HepG2 (cell line): ENCODE measurements around the gene PAPSS1. TPM values are rescaled to one million over a fixed set of nuclear protein-coding genes. Genes with fewer than 3 reads are reported as not detected.
A peak's percentile ranks its signal among the peaks of the same experiment; 100 is the strongest.

Experiments
- CREB1 ChIP-seq, 2 experiments: fragments of 450-650 bp in 1 of 2; IDR thresholded peaks; 2 replicates each; pipeline ENCODE4 v1.6.1; 2016 to 2017; ENCODE audit warnings: control low read depth in 1 of 2, mild to moderate bottlenecking in 1 of 2, missing compliant biosample characterization in 1 of 2, missing genetic modification characterization in 1 of 2
- DZIP1 ChIP-seq: sonication (generic); formaldehyde crosslinking; IDR thresholded peaks from 2 replicates; pipeline ENCODE4 v1.5.0; 2020; ENCODE audit warnings: mild to moderate bottlenecking, missing genetic modification reagents
- ELF3 ChIP-seq: IDR thresholded peaks from 2 replicates; pipeline ENCODE4 v1.6.1; 2016; ENCODE audit warnings: missing genetic modification reagents, missing compliant biosample characterization
- IKZF4 ChIP-seq: sonication (generic); formaldehyde crosslinking; IDR thresholded peaks from 2 replicates; pipeline ENCODE4 v1.5.1; 2020; ENCODE audit warnings: borderline replicate concordance, mild to moderate bottlenecking, low read depth, missing genetic modification reagents; ENCODE audit errors: not compliant biosample characterization
- KAT7 ChIP-seq: IDR thresholded peaks from 2 replicates; pipeline ENCODE4 v1.6.1; 2018; ENCODE audit warnings: borderline replicate concordance, missing compliant biosample characterization
- KAT8 ChIP-seq: IDR thresholded peaks from 2 replicates; pipeline ENCODE4 v1.6.1; 2016; ENCODE audit warnings: missing genetic modification reagents, missing compliant biosample characterization
- NR2F1 ChIP-seq, 2 experiments: fragments of 450-650 bp in 1 of 2; formaldehyde crosslinking in 1 of 2; IDR thresholded peaks; 2 replicates each; pipeline versions ENCODE4 v1.5.0 to v1.6.1; 2016 to 2020; ENCODE audit warnings: mild to moderate bottlenecking in 1 of 2, missing compliant biosample characterization in 1 of 2, missing genetic modification reagents in 1 of 2, moderate library complexity in 1 of 2
- PCBP1 ChIP-seq: fragments of 200-400 bp; formaldehyde crosslinking; IDR thresholded peaks from 2 replicates; pipeline ENCODE4 v1.6.1; 2017; ENCODE audit warnings: mild to moderate bottlenecking, low read depth, low read length, borderline replicate concordance
- PHF21A ChIP-seq: sonication (generic); formaldehyde crosslinking; IDR thresholded peaks from 2 replicates; pipeline ENCODE4 v1.5.0; 2020; ENCODE audit warnings: mild to moderate bottlenecking, missing genetic modification reagents
- POGK ChIP-seq: sonication (generic); formaldehyde crosslinking; conservative IDR thresholded peaks from 2 replicates; pipeline ENCODE4 v1.8.0; 2022; ENCODE audit warnings: mild to moderate bottlenecking, moderate library complexity, missing genetic modification reagents
- RBM22 ChIP-seq: fragments of 200-400 bp; formaldehyde crosslinking; optimal IDR thresholded peaks from 2 replicates; pipeline ENCODE3; 2017; ENCODE audit warnings: mild to moderate bottlenecking, low read length, moderate library complexity
- RFX3 ChIP-seq: IDR thresholded peaks from 2 replicates; pipeline ENCODE4 v1.6.1; 2016; ENCODE audit warnings: missing biosample characterization, missing genetic modification reagents
- SP1 ChIP-seq, 2 experiments: fragments of 450-650 bp in 1 of 2; sonication (generic) in 1 of 2; formaldehyde crosslinking in 1 of 2; IDR thresholded peaks; 2 replicates each; pipeline versions ENCODE4 v1.4.0 to v1.6.1; 2016 to 2020; ENCODE audit warnings: missing genetic modification reagents in 1 of 2
- SRSF1 ChIP-seq: fragments of 200-400 bp; formaldehyde crosslinking; optimal IDR thresholded peaks from 2 replicates; pipeline ENCODE3; 2017; ENCODE audit warnings: mild to moderate bottlenecking, low read depth, low read length, moderate library complexity
- SRSF4 ChIP-seq: fragments of 200-400 bp; formaldehyde crosslinking; IDR thresholded peaks from one replicate; pipeline ENCODE4 v1.6.1; 2018; ENCODE audit warnings: mild to moderate bottlenecking, low read depth, low read length, moderate library complexity; ENCODE audit not compliant: poor library complexity, severe bottlenecking
- TAF15 ChIP-seq: fragments of 200-400 bp; formaldehyde crosslinking; IDR thresholded peaks from one replicate; pipeline ENCODE4 v1.6.1; 2018; ENCODE audit warnings: mild to moderate bottlenecking, low read depth, low read length; ENCODE audit not compliant: poor library complexity, severe bottlenecking
- TEAD3 ChIP-seq: optimal IDR thresholded peaks from 2 replicates; pipeline ENCODE3; 2016; ENCODE audit warnings: borderline replicate concordance
- ZBTB42 ChIP-seq: sonication (generic); formaldehyde crosslinking; IDR thresholded peaks from 2 replicates; pipeline ENCODE4 v1.5.0; 2020; ENCODE audit warnings: mild to moderate bottlenecking, missing genetic modification reagents
- ZFP36 ChIP-seq: fragments of 150-350 bp; IDR thresholded peaks from 2 replicates; pipeline ENCODE4 v1.6.1; 2018; ENCODE audit warnings: borderline replicate concordance, low read length, low read depth; ENCODE audit not compliant: partially characterized antibody
- ZKSCAN1 ChIP-seq: fragments of 150-350 bp; IDR thresholded peaks from 2 replicates; pipeline ENCODE4 v1.6.1; 2014; ENCODE audit warnings: low read length
- ZMYM3 ChIP-seq: sonication (generic); formaldehyde crosslinking; IDR thresholded peaks from 2 replicates; pipeline ENCODE4 v1.5.1; 2020; ENCODE audit warnings: mild to moderate bottlenecking, missing genetic modification reagents
- ZNF207 ChIP-seq: fragments of 450-650 bp; IDR thresholded peaks from 2 replicates; pipeline ENCODE4 v1.6.1; 2016; ENCODE audit warnings: antibody characterized with exemption, borderline replicate concordance
- ZNF264 ChIP-seq: sonication (generic); formaldehyde crosslinking; IDR thresholded peaks from 2 replicates; pipeline ENCODE4 v1.4.0; 2020; ENCODE audit warnings: missing genetic modification reagents
- ZNF558 ChIP-seq: sonication (generic); formaldehyde crosslinking; IDR thresholded peaks from 2 replicates; pipeline ENCODE4 v1.9.0; 2022; ENCODE audit warnings: mild to moderate bottlenecking, missing genetic modification reagents, borderline replicate concordance
- ZSCAN21 ChIP-seq: sonication (generic); formaldehyde crosslinking; IDR thresholded peaks from 2 replicates; pipeline ENCODE4 v1.8.0; 2022; ENCODE audit warnings: mild to moderate bottlenecking, missing genetic modification reagents, moderate library complexity, borderline replicate concordance
- polyA plus RNA-seq, 8 experiments: library from polyadenylated mRNA; depleted of rRNA in 3 of 8; stranded (reverse) in 7 of 8; unstranded in 1 of 8; fragments of >200 nt; fragmentation: Illumina TruSeq in 4 of 8; extraction: Trizol in 4 of 8; gene quantifications; 2 replicates each; pipeline versions ENCODE4 v1.2.1 to v1.2.3, GENCODE V29; 2011 to 2016; ENCODE audit warnings: low read depth in 4 of 8, missing spikeins in 1 of 8, mixed read lengths in 1 of 8; ENCODE audit not compliant: insufficient read depth in 1 of 8
- total RNA-seq, 5 experiments: library from RNA; depleted of rRNA; stranded (reverse); fragments of >200 nt; fragmentation: Illumina TruSeq; extraction: Trizol; gene quantifications; 2 replicates each; pipeline ENCODE4 v1.2.3, GENCODE V29; 2016; ENCODE audit warnings: low read depth in 1 of 5

PAPSS1 gene
- total and polyA plus RNA-seq, 2 of the 13 experiments (the other 11 are each of a cell fraction or from before 2014, with no cell fraction given): 105 to 126 TPM

- TF ChIP-seq ZBTB42 (CRISPR knock-in tag) (no peak), DZIP1 (CRISPR knock-in tag) (no peak), ZNF207 (no peak), SP1 (IDR thresholded peaks at IDR 0.05) (no peak), SP1 (CRISPR knock-in tag; IDR thresholded peaks at IDR 0.05) (no peak), ZMYM3 (CRISPR knock-in tag) (no peak), KAT7 (no peak), KAT8 (0 out of 2 replicates have a peak, but pooled peaks have one; percentile 8), ELF3 (peak; percentile 73; the same call in 1 of the 2 replicates), ZKSCAN1 (no peak), TAF15 (no peak), SRSF1 (no peak), NR2F1 (CRISPR knock-in tag; IDR thresholded peaks at IDR 0.05) (no peak), ZSCAN21 (no peak), POGK (CRISPR knock-in tag) (no peak), RBM22 (no peak), PCBP1 (no peak), RFX3 (CRISPR knock-in tag) (no peak), ZNF264 (CRISPR knock-in tag) (no peak), ZNF558 (no peak), TEAD3 (peak; percentile 41), SRSF4 (no peak), ZFP36 (no peak), IKZF4 (no peak), CREB1 (IDR thresholded peaks at IDR 0.05) (0 out of 2 replicates have a peak, but pooled peaks have one; percentile 17), CREB1 (CRISPR knock-in tag; IDR thresholded peaks at IDR 0.05) (no peak), PHF21A (CRISPR knock-in tag) (0 out of 2 replicates have a peak, but pooled peaks have one; percentile 22)
These were observed 127.5 kb downstream of the PAPSS1 start (continued) for GRCh38 chr4:107592519-107592918.
